ENCODE measurements around the gene DOHH.

DOHH gene

GRCh38 chr19:3443840-3444694, 56.4 kb downstream of the DOHH start:
- H3K4me3 ChIP-seq (ENCODE audit: low read depth, low read length, poor library complexity, severe bottlenecking), result no peak overlapping the region
- H2AFZ ChIP-seq (ENCODE audit: low read length), result no peak overlapping the region
- no peaks in the 10 kb centered on the region for H3F3A ChIP-seq (ENCODE audit: insufficient read depth, low read length)
- no peak overlapping the region for H3K9ac ChIP-seq (ENCODE audit: low read length)
- H3K4me1 ChIP-seq (ENCODE audit: insufficient read depth, low read length, severe bottlenecking), result no peaks in the 10 kb centered on the region
- H3K36me3 ChIP-seq (ENCODE audit: insufficient read depth, low read length), result no peaks in the 10 kb centered on the region
- TF ChIP-seq, protein P1, sequence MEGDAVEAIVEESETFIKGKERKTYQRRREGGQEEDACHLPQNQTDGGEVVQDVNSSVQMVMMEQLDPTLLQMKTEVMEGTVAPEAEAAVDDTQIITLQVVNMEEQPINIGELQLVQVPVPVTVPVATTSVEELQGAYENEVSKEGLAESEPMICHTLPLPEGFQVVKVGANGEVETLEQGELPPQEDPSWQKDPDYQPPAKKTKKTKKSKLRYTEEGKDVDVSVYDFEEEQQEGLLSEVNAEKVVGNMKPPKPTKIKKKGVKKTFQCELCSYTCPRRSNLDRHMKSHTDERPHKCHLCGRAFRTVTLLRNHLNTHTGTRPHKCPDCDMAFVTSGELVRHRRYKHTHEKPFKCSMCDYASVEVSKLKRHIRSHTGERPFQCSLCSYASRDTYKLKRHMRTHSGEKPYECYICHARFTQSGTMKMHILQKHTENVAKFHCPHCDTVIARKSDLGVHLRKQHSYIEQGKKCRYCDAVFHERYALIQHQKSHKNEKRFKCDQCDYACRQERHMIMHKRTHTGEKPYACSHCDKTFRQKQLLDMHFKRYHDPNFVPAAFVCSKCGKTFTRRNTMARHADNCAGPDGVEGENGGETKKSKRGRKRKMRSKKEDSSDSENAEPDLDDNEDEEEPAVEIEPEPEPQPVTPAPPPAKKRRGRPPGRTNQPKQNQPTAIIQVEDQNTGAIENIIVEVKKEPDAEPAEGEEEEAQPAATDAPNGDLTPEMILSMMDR (IDR thresholded peaks at IDR 0.05; ENCODE audit: low read length), result no peak
- no peak for TF ChIP-seq EZH2 (IDR thresholded peaks at IDR 0.05; ENCODE audit: borderline replicate concordance, low read length)
- H3K27me3 ChIP-seq (ENCODE audit: insufficient read depth, low read length), result no peaks in the 10 kb centered on the region
- H3K9me2 ChIP-seq (ENCODE audit: low read depth, low read length), result no peaks in the 10 kb centered on the region
- H3K4me2 ChIP-seq (ENCODE audit: low read length), result no peak overlapping the region
- no peaks in the 10 kb centered on the region for H4K20me1 ChIP-seq (ENCODE audit: insufficient read depth, low read length)
- H3K79me2 ChIP-seq (ENCODE audit: insufficient read depth, low read length), result no peaks in the 10 kb centered on the region
- no peaks in the 10 kb centered on the region for H3K9me3 ChIP-seq (ENCODE audit: low read length)
- H3K27ac ChIP-seq (ENCODE audit: low read depth, low read length, poor library complexity, severe bottlenecking), result no peak overlapping the region

GRCh38 chr19:3442487-3443071, 57.9 kb downstream of the DOHH start:
- Histone ChIP-seq H4K20me1 (ENCODE audit: insufficient read depth, low read length) (no peaks in the 10 kb centered on the region), H3K4me2 (ENCODE audit: low read length) (no peak overlapping the region), H3K9me2 (ENCODE audit: low read depth, low read length) (no peaks in the 10 kb centered on the region), H3K9ac (ENCODE audit: low read length) (no peak overlapping the region), H3F3A (ENCODE audit: insufficient read depth, low read length) (no peaks in the 10 kb centered on the region), H3K36me3 (ENCODE audit: insufficient read depth, low read length) (no peaks in the 10 kb centered on the region), H3K79me2 (ENCODE audit: insufficient read depth, low read length) (no peaks in the 10 kb centered on the region), H3K4me3 (ENCODE audit: low read depth, low read length, poor library complexity, severe bottlenecking) (no peak overlapping the region), H3K9me3 (ENCODE audit: low read length) (no peaks in the 10 kb centered on the region), H3K27me3 (ENCODE audit: insufficient read depth, low read length) (no peaks in the 10 kb centered on the region), H3K4me1 (ENCODE audit: insufficient read depth, low read length, severe bottlenecking) (no peaks in the 10 kb centered on the region), H3K27ac (ENCODE audit: low read depth, low read length, poor library complexity, severe bottlenecking) (no peak overlapping the region), H2AFZ (ENCODE audit: low read length) (no peak overlapping the region)
- TF ChIP-seq EZH2 (IDR thresholded peaks at IDR 0.05; ENCODE audit: borderline replicate concordance, low read length), result no peak
- TF ChIP-seq, protein P1 (IDR thresholded peaks at IDR 0.05; ENCODE audit: low read length), result no peak

GRCh38 chr19:3441986-3442329, 58.5 kb downstream of the DOHH start:
- H3K4me2 ChIP-seq (ENCODE audit: low read length), result no peak overlapping the region
- H3F3A ChIP-seq (ENCODE audit: insufficient read depth, low read length), result no peaks in the 10 kb centered on the region
- H3K79me2 ChIP-seq (ENCODE audit: insufficient read depth, low read length), result no peaks in the 10 kb centered on the region
- H3K27me3 ChIP-seq (ENCODE audit: insufficient read depth, low read length), result no peaks in the 10 kb centered on the region
- TF ChIP-seq, protein P1 (IDR thresholded peaks at IDR 0.05; ENCODE audit: low read length), result no peak
- no peak for TF ChIP-seq EZH2 (IDR thresholded peaks at IDR 0.05; ENCODE audit: borderline replicate concordance, low read length)
- H3K4me3 ChIP-seq (ENCODE audit: low read depth, low read length, poor library complexity, severe bottlenecking), result no peak overlapping the region
- H3K4me1 ChIP-seq (ENCODE audit: insufficient read depth, low read length, severe bottlenecking), result no peaks in the 10 kb centered on the region
- no peaks in the 10 kb centered on the region for H4K20me1 ChIP-seq (ENCODE audit: insufficient read depth, low read length)
- no peaks in the 10 kb centered on the region for H3K9me2 ChIP-seq (ENCODE audit: low read depth, low read length)
- no peak overlapping the region for H2AFZ ChIP-seq (ENCODE audit: low read length)
- no peaks in the 10 kb centered on the region for H3K36me3 ChIP-seq (ENCODE audit: insufficient read depth, low read length)
- H3K9ac ChIP-seq (ENCODE audit: low read length), result no peak overlapping the region
- H3K9me3 ChIP-seq (ENCODE audit: low read length), result no peaks in the 10 kb centered on the region
- no peak overlapping the region for H3K27ac ChIP-seq (ENCODE audit: low read depth, low read length, poor library complexity, severe bottlenecking)
